NCI-H1048 (cell line): Measurements from ENCODE around the gene GIPC1.
"Not testable (repeated sequence)": the region's sequence is repeated elsewhere in the genome, so short reads cannot be mapped to it uniquely, and the experiment has no call there.

Source experiments
- DNase-seq: peaks from one replicate; lab custom pipeline; 2025; lab: John Stamatoyannopoulos, UW

GIPC1 gene

GRCh38 chr19:14470031-14470876, 25.7 kb downstream of the GIPC1 start:
- DNase-seq, result no peak

GRCh38 chr19:14467816-14468215, 28.1 kb downstream of the GIPC1 start:
- no peak for DNase-seq

GRCh38 chr19:14467391-14467790, 28.5 kb downstream of the GIPC1 start:
- DNase-seq, result no peak

- DNase-seq, result no peak
Observed at GRCh38 chr19:14463747-14464146, 32.2 kb downstream of the GIPC1 start.

- DNase-seq, result not testable (repeated sequence)
Observed at GRCh38 chr19:14462401-14462800, 33.5 kb downstream of the GIPC1 start.

GRCh38 chr19:14460935-14461334, 35.0 kb downstream of the GIPC1 start:
- DNase-seq, result no peak

GRCh38 chr19:14459703-14460102, 36.2 kb downstream of the GIPC1 start:
- DNase-seq, result no peak

GRCh38 chr19:14452303-14452702, 43.6 kb downstream of the GIPC1 start:
- DNase-seq, result not testable (repeated sequence)

GRCh38 chr19:14450876-14451275, 45.1 kb downstream of the GIPC1 start:
- no peak for DNase-seq

GRCh38 chr19:14450168-14450874, 45.6 kb downstream of the GIPC1 start:
- DNase-seq, result peak; percentile 84

- no peak for DNase-seq
Observed at GRCh38 chr19:14449321-14449720, 46.6 kb downstream of the GIPC1 start.

- DNase-seq, result no peak
Observed at GRCh38 chr19:14446336-14447036, 49.4 kb downstream of the GIPC1 start.

GRCh38 chr19:14443632-14444216, 52.2 kb downstream of the GIPC1 start:
- no peak for DNase-seq

- DNase-seq, result no peak
Observed at GRCh38 chr19:14442891-14443631, 52.9 kb downstream of the GIPC1 start.

- no peak for DNase-seq
Observed at GRCh38 chr19:14441041-14441938, 54.6 kb downstream of the GIPC1 start.

- DNase-seq, result no peak
Observed at GRCh38 chr19:14440049-14440448, 55.9 kb downstream of the GIPC1 start.

GRCh38 chr19:14439014-14439413, 56.9 kb downstream of the GIPC1 start:
- no peak for DNase-seq

- no peak for DNase-seq
Observed at GRCh38 chr19:14437578-14438140, 58.3 kb downstream of the GIPC1 start.

- no peak for DNase-seq
Observed at GRCh38 chr19:14435320-14436050, 60.4 kb downstream of the GIPC1 start.
